ENCODE results near the gene OGFOD3.
"Not testable (repeated sequence)": the region's sequence is repeated elsewhere in the genome, so short reads cannot be mapped to it uniquely, and the experiment has no call there.

The OGFOD3 gene

DNA sequence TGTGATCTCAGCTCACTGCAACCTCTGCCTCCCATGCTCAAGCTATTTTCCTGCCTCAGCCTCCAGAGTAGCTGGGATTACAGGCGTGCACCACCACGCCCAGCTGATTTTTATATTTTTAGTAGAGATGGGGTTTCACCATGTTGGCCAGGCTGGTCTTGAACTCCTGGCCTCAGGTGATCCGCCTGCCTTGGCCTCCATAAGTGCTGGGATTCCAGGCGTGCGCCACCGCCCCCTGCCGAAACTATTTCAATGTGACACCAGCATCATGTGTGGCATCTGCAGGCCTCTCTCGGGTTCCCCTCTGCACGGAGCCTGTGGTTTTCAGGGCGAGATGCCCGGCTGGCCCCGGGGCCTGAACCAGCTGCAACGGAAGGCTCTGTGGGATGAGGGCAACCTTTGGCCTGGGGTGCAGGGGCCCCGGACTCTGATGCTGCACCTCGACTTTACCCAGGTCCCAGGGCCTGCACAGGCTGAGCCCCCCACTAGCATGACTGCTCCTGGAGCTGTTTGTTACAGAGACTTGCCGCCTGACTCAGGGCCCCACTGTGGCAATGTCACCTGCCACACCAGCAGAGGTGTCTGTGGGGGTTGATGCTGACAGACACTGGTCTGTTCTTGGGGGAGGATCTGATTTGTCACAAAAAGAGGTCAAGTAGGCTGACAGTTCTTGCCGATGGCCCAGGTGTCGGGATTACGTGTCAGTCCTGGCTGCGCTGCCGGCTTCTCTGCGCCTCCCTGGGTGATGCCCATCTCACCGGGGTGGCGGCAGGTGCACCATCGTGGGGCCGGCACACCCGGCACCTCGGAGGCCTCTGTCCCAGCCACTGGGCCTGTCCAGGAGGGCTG is 68.0 kb downstream of the OGFOD3 start:
- no peak for DNase-seq

DNA sequence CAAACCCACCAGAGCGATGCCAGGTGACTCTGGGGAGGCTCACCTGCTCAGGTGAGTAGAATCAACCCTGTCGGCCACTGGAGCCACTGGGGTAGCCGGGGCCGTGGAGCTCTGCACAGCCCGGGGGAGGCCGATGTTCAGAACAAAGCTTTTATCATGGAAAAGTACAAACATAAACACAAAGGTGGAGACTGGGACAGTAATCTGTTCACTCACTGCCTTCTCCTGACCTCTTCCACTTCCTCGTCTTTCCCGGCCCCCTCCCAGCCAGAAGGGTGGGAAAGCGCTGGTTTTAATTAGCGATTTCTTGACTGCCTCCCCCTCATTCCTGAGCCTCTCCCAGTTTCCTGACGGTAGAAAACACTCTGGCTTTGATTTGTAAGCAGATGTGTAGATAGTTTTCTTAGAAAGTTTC is 69.1 kb downstream of the OGFOD3 start:
- DNase-seq = no peak

DNA sequence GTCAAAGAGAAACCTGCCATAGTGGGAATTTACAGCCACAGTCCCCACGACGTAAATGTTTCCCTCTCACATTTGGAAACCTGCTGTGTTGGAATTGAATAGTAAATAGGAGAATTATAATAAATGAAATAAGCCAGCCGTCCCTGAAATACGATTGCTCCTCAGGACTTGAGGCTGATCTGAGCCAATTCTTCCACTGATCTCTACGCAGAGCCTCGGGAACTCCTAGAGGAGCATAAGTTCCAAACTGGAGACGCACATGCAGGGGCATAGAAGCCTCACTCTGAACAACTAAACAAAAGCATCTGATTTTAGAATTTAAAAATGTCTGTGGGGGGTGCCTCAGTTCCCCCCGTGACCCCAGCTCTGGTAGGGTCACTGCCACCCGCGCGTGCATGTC is 69.5 kb downstream of the OGFOD3 start:
- DNase-seq = no peak

DNA sequence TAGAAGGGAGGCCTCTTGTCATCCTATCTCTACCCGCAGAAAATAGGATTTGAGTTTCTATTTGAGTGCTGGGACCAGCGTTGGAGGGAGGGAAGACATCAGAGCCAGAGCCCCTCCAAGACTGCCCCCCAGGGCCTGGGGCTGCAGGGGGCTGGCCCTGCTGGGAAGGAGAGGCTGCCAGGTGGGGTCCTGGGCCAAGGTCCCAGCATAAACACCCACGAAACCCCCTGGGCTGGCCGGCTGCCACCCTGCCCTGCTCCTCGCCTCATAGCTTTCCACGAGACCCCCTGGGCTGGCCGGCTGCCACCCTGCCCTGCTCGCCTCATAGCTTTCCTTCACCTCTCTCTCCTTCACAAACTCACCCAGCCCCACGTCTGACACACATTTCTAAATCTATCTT is 70.0 kb downstream of the OGFOD3 start:
- no peak for DNase-seq

DNA sequence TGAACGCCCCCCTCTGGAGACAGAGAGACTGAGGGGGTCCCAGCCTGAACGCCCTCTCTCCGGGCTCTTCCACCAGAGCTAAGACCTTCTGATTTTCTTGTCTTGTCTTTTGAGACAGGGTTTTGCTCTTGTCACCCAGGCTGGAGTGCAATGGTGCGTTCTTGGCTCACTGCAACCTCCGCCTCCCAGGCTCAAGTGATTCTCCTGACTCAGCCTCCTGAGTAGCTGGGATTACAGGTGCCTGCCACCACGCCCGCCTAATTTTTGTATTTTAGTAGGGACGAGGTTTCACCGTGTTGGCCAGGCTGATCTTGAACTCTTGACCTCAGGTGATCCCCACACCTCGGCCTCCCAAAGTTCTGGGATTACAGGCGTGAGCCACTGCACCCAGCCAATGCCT is 70.4 kb downstream of the OGFOD3 start:
- DNase-seq = not testable (repeated sequence)

DNA sequence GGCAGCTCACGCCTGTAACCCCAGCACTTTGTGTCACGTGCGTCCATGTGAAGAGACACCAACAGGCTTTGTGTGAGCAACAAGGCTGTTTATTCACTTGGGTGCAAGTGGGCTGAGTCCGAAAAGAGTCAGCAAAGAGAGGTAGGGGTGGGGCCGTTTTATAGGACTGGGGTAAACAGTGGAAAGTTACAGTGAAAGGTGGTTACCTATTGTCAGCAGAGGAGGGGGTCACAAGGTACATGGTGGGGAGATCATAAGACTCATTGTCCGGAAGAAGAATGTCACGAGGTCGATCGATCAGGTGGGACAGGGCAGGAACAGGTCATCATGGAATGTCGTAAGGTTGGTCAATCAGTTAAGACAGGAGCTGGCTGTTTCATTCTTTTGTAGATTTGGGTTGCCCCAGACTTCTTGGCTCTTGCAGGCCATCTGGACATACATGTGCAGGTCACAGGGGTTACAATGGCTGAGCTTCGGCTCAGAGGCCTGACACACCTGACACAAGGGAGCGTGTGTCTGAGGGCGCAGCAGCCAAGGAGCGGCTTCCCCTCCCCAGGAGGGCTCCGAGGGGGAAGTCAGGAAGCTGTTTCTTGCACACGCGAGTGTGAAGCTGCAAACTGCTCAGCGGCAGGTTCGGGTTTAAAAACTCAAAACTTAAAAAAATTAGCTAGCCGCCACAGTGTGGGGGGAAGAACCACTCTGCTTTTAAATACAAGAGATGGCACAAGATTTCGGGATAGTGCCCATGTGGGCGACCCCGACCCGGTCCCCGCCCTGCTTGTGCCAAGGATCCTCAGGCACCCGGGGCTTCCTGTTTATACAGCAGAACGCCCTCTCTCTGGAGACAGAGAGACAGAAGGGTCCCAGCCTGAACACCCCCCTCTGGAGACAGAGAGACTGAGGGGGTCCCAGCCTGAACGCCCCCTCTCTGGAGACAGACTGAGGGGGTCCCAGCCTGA is 71.8 kb downstream of the OGFOD3 start:
- DNase-seq = no peak

DNA sequence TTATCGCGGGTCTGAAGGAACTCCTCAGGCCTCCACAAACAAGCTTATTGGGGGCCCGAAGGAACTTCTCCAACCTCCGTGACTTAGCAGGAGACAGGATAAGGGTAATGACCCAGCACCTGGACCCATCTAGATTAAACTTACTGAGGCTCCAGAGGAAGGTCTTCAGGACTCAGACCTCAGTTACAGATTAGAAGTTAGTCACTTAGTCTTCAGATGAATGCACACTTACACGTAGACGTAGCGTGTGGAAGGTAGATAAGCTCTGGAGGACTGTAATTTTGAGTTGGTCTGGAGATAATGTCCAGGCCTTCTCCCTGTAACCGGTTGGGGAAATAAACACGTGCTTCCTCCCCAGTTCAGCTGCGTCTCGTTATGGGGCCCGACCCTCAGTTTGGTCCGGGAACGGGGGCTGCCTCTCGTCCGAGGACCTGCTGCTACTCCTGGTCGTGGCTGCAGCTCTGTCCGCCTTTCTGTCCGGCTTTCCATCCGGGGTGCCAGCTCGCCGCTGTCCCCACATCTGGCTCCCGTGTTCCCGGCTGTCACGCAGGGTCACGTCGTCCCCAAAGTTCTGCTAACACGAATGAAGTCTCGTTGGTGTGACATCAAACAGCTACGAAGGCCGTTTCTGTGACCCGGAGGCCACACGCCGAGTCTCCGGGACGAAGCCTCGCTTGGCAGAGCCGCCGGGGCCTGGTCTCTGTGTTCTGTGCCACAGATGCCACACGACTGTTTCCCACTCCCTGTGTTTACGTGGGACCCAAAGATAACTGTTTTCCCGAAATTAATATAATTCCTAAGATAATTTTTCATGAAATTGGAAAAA is 73.0 kb downstream of the OGFOD3 start:
- no peak for DNase-seq

DNA sequence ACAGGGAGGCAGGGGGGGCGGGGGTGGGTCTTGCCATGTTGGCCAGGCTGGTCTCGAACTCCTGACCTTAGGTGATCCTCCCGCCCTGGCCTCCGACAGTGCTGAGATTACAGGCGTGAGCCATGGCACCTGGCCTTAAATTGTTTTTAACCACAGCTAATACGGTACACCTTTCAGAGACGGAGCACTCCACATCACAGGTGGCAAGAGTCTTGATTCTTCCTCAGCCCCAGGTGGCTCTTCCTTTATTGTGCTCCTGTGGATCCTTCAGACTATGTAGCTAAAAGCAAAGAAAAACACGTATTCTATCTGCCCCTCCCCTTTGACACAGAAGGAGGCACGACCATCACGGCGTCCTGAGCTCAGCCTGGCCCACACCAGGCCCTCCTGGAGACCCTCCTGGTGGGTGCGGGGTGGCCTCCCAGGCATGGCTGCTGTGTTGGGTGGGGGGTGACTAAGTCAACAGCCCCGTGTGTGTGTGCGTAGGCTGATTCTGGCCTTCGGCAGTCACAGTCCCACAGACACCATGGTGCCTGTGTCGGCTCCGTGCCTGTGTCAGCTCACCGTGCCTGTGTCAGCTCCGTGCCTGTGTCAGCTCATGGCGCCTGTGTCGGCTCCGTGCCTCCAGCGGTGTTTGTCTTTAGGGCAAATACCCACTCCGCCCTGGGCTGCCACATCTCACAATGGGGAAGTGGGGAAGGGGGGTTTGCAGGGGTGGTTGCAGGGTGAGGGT is 74.0 kb downstream of the OGFOD3 start:
- DNase-seq = no peak

DNA sequence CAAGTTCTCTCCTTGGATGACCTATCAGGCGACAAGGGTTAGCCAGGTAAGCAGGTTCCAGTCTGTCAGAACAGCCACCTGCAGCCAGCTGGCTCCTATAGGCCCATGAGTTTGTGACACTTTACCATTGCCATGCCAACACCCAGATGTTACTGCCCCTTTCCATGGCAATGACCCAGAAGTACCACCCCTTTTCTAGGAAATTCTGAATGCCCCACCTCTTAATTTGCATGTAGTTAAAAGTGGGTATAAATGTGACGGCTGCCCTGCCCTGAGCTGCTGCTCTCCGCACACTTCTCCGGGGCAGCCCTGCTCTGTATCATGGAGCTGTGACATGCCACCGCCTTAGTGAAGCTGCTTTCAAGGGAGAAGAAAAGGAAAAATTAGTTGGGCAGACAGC is 74.8 kb downstream of the OGFOD3 start:
- DNase-seq = no peak

DNA sequence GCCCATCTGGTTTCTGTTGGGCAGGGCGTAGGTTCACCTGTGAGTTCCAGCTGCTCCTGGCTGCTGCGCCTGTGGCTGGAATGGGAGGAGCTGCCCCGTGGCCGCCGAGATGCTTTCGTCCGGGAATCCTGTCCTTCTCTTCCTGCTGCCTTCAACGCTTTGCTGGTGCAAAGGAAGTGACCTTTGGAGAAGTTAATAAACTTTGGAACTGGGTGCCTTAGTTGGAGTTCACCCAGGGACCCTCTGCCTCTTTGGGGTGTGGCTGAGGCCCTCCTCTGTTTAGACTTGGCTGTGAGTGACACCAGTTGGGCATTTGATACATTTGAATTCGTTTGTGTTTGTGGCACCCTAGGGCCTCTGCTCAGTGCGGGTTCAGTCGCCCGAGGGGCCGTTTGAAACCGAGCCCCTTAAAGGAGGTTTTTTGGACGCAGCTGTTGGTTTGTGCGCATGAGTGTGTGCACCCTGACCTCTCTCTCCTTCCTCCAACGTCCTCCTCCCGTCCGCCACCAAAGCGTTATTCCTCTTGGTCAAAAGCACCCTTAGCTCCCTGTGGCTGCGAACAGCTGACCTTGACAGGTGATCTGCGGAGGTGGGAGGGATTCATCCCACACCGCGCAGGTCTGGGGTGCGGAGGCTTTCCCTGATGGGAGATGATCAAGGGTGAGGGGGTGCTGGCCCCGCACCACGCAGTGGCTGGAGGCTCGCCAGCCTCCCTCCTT is 75.9 kb downstream of the OGFOD3 start:
- DNase-seq = no peak

DNA sequence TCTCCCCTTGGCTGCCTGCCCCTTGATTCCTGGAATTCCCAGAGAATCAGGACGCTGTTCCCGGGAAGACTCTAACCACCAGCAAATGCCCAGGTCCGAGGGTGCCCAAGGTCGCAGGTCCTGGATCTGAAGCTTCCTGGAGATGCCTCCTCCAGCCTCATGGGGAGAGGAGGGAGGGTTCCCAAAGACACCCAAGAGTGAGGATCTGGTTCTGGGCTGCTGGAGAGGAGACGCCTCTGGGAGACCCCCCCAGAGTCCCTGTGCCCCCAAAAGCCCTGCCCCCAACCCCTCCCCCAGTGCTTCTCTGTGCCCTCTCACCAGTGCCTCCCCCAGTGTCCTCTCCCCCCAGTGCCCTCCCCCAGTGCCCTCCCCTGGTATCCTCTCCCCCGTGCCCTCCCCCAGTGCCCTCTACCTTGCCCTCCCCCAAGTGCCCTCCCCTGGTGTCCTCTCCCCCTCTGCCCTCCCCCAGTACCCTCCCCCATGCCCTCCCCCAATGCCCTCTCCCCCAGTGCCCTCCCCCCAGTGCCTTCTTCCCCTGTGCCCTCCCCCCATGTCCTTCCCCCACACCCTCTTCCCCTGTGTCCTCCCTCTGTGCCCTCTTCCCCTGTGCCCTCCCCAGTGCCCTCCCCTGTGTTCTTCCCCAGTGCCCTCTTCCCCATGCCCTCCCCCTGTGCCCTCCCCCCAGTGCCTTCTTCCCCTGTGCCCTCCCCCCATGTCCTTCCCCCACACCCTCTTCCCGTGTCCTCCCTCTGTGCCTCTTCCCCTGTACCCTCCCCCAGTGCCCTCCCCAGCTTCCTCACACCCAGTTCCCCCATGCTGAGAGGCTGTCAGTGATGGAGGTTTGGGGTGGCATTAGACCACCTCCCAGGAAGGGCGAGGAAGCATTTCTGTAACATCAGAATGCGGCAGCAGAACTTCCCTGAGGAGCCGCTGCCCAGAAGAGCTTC is 78.5 kb downstream of the OGFOD3 start:
- DNase-seq = no peak
